ENCODE data around the gene GSPT1.

Gene GSPT1

GRCh38 chr16:11915644-11916523 is at the start of gene GSPT1:
GSPT1 (minus strand) TSS chr16:11915956; CDS start chr16:11915720, 236 bp downstream.
- TF ChIP-seq, protein P1, sequence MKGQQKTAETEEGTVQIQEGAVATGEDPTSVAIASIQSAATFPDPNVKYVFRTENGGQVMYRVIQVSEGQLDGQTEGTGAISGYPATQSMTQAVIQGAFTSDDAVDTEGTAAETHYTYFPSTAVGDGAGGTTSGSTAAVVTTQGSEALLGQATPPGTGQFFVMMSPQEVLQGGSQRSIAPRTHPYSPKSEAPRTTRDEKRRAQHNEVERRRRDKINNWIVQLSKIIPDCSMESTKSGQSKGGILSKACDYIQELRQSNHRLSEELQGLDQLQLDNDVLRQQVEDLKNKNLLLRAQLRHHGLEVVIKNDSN (IDR thresholded peaks at IDR 0.05) = peak; percentile 55; the same call in 1 of the 2 replicates
- TF ChIP-seq TAF1 (IDR thresholded peaks at IDR 0.05; ENCODE audit: low read depth) (peak; percentile 64), TCF12 (IDR thresholded peaks at IDR 0.05; ENCODE audit: low read depth) (peak; percentile 88), NFIC (IDR thresholded peaks at IDR 0.05) (no peak; the same call in 1 of the 2 replicates), CREB1 (IDR thresholded peaks at IDR 0.05; ENCODE audit: low read depth) (peak; percentile 64), TEAD4 (IDR thresholded peaks at IDR 0.05) (0 out of 2 replicates have a peak, but pooled peaks have one; percentile 2), RAD21 (IDR thresholded peaks at IDR 0.05; ENCODE audit: low read depth) (no peak), CEBPB (IDR thresholded peaks at IDR 0.05) (no peak), EGR1 (IDR thresholded peaks at IDR 0.05) (peak; percentile 70), ZBTB7A (IDR thresholded peaks at IDR 0.05; ENCODE audit: low read depth) (peak; percentile 33; the same call in 1 of the 2 replicates), EP300 (IDR thresholded peaks at IDR 0.05; ENCODE audit: borderline replicate concordance) (peak; percentile 41; the same call in 1 of the 2 replicates), MAX (IDR thresholded peaks at IDR 0.05) (peak; percentile 89), YY1 (IDR thresholded peaks at IDR 0.05; ENCODE audit: low read depth) (peak; percentile 49; the same call in 1 of the 2 replicates), FOXM1 (IDR thresholded peaks at IDR 0.05; ENCODE audit: borderline replicate concordance, low read depth) (0 out of 2 replicates have a peak, but pooled peaks have one; percentile 25)
- TF ChIP-seq, protein P2, sequence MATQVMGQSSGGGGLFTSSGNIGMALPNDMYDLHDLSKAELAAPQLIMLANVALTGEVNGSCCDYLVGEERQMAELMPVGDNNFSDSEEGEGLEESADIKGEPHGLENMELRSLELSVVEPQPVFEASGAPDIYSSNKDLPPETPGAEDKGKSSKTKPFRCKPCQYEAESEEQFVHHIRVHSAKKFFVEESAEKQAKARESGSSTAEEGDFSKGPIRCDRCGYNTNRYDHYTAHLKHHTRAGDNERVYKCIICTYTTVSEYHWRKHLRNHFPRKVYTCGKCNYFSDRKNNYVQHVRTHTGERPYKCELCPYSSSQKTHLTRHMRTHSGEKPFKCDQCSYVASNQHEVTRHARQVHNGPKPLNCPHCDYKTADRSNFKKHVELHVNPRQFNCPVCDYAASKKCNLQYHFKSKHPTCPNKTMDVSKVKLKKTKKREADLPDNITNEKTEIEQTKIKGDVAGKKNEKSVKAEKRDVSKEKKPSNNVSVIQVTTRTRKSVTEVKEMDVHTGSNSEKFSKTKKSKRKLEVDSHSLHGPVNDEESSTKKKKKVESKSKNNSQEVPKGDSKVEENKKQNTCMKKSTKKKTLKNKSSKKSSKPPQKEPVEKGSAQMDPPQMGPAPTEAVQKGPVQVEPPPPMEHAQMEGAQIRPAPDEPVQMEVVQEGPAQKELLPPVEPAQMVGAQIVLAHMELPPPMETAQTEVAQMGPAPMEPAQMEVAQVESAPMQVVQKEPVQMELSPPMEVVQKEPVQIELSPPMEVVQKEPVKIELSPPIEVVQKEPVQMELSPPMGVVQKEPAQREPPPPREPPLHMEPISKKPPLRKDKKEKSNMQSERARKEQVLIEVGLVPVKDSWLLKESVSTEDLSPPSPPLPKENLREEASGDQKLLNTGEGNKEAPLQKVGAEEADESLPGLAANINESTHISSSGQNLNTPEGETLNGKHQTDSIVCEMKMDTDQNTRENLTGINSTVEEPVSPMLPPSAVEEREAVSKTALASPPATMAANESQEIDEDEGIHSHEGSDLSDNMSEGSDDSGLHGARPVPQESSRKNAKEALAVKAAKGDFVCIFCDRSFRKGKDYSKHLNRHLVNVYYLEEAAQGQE (IDR thresholded peaks at IDR 0.05; ENCODE audit: low read depth) = no peak

DNA sequence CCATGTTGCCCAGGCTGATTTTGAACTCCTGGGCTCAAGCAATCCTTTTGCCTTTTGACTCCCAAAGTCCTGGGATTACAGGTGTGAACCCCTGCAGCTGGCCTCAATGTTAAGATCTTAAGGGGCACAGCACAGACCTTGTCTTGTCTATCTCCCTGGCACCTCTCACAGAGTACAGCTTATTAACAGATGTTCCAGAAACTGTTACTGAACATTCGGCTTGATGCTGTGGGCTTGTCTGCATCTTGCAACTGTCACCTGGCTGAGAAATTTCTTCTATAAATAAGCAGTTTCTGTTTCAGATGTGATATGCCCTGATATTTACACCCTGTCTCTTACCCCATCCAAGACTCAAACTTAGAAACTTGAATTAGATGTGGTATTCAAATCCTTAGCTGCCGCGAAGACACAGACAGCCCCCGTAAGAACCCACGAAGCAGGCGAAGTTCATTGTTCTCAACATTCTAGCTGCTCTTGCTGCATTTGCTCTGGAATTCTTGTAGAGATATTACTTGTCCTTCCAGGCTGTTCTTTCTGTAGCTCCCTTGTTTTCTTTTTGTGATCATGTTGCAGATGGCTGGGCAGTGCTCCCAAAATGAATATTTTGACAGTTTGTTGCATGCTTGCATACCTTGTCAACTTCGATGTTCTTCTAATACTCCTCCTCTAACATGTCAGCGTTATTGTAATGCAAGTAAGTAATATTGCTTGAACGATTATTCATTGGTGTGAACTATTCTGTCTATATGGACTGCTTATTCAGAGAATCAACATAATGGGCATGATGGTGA is 49.2 kb upstream of the GSPT1 start, which contains the start of gene TNFRSF17:
TSS of gene TNFRSF17 (plus strand) at position 450 of the 791 bp plus-strand sequence. CDS start at position 565, 115 bp downstream.
- TF ChIP-seq YY1 (IDR thresholded peaks at IDR 0.05; ENCODE audit: low read depth) = no peak

DNA sequence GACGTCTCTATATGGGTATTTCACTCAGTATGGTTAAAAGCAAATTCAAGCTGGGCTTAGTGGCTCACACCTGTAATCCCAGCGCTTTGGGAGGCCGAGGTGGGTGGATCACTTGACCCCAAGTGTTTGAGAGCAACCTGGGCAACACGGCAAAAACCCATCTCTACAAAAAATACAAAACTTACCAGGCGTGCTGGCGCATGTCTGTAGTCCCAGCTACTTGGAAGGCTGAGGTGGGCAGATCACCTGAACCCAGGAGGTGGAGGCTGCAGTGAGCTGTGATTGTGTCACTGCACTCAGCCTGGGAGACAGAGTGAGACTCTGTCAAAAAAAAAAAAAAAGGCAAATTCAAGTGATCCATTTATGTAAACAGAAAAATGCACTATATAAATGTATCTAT is 48.0 kb upstream of the GSPT1 start:
- TF ChIP-seq MAX (IDR thresholded peaks at IDR 0.05) = no peak
- no peak for TF ChIP-seq EGR1 (IDR thresholded peaks at IDR 0.05)
- TF ChIP-seq, protein P2 (IDR thresholded peaks at IDR 0.05; ENCODE audit: low read depth) = no peak
- TF ChIP-seq RAD21 (IDR thresholded peaks at IDR 0.05; ENCODE audit: low read depth) = no peak
- TF ChIP-seq TCF12 (IDR thresholded peaks at IDR 0.05; ENCODE audit: low read depth) = no peak
- no peak for TF ChIP-seq TEAD4 (IDR thresholded peaks at IDR 0.05)
- TF ChIP-seq, protein P1 (IDR thresholded peaks at IDR 0.05) = no peak
- TF ChIP-seq CEBPB (IDR thresholded peaks at IDR 0.05) = no peak
- TF ChIP-seq TAF1 (IDR thresholded peaks at IDR 0.05; ENCODE audit: low read depth) = no peak
- TF ChIP-seq NFIC (IDR thresholded peaks at IDR 0.05) = no peak
- no peak for TF ChIP-seq YY1 (IDR thresholded peaks at IDR 0.05; ENCODE audit: low read depth)
- no peak for TF ChIP-seq ZBTB7A (IDR thresholded peaks at IDR 0.05; ENCODE audit: low read depth)
- TF ChIP-seq FOXM1 (IDR thresholded peaks at IDR 0.05; ENCODE audit: borderline replicate concordance, low read depth) = no peak
- no peak for TF ChIP-seq EP300 (IDR thresholded peaks at IDR 0.05; ENCODE audit: borderline replicate concordance)
- TF ChIP-seq CREB1 (IDR thresholded peaks at IDR 0.05; ENCODE audit: low read depth) = no peak

GRCh38 chr16:11957591-11958395 is 42.0 kb upstream of the GSPT1 start:
- no peak for TF ChIP-seq CREB1 (IDR thresholded peaks at IDR 0.05; ENCODE audit: low read depth)
- TF ChIP-seq TCF12 (IDR thresholded peaks at IDR 0.05; ENCODE audit: low read depth) = no peak
- TF ChIP-seq TAF1 (IDR thresholded peaks at IDR 0.05; ENCODE audit: low read depth) = no peak
- TF ChIP-seq TEAD4 (IDR thresholded peaks at IDR 0.05) = no peak

Measured in Ishikawa (cell line).